Measurements from ENCODE around the gene LCP1. TPM values are rescaled to one million over a fixed set of nuclear protein-coding genes. Genes with fewer than 3 reads are reported as not detected.

Gene LCP1
- total and polyA plus RNA-seq, 9 of the 15 experiments (the other 6 are each of a cell fraction or from before 2014, with no cell fraction given) = 83.0 to 255 (median 163) TPM

- no peak overlapping the region for H3K4me2 ChIP-seq (ENCODE audit: insufficient read depth, low read length)
- whole genome bisulfite sequencing (ENCODE audit: insufficient coverage, low coverage, missing lambda C conversion rate) = 65% methylated on average over 3 of the region's 4 CpGs
- in situ Hi-C loops (cut with MboI) (no loop called here), intact Hi-C loops (cut with micrococcal nuclease) (loop anchor here (1.0 to 2.0 kb wide), 2 partner anchors 23 to 129 kb away; partner anchors contain the start of gene LCP1)
- no TSS peak for BruUV-seq (replicated peaks)
- peaks cover 0 to 5% of the 10 kb centered on the region in 2 experiments; a peak in 2 of 5 replicates for H3K4me1 ChIP-seq (replicated peaks in 1 of 2; ENCODE audit: control insufficient read depth in 2 of 2, insufficient read depth in 2 of 2, low read length in 2 of 2)
- no peak overlapping the region for H3K4me3 ChIP-seq
- DNase-seq (ENCODE audit: extremely low read depth in 1 of 4, low spot score in 3 of 4) (no peak), ATAC-seq (no peak), FAIRE-seq (no peak)
- H3K9me1 ChIP-seq (ENCODE audit: control insufficient read depth, insufficient read depth, low read length) = no peaks in the 10 kb centered on the region
- no peaks in the 10 kb centered on the region for H3K9me3 ChIP-seq (replicated peaks; ENCODE audit: control insufficient read depth, insufficient read depth, low read depth, low read length)
- peaks cover 45% of the 10 kb centered on the region for H3K79me2 ChIP-seq (ENCODE audit: control insufficient read depth, insufficient read depth, low read length)
- no peak overlapping the region for H3K9ac ChIP-seq (ENCODE audit: insufficient read depth in 1 of 2, low read depth in 2 of 2, low read length in 2 of 2)
- ChIA-PET CTCF (ENCODE audit: low intra/inter-chr PET ratio) (interaction anchor here (0.6 to 1.3 kb wide), 2 partner anchors 129 to 161 kb away, joined by 3 to 6 read pairs; no protein-coding TSS in a partner anchor), POLR2A (interaction anchor here (1.1 kb wide), 2 partner anchors 9 to 15 kb away, joined by 4 read pairs; no protein-coding TSS in a partner anchor)
- no peak for TF ChIP-seq ZNF134 (CRISPR knock-in tag; conservative IDR thresholded peaks at IDR 0.05)
- TF ChIP-seq ZNF436 (CRISPR knock-in tag; IDR thresholded peaks at IDR 0.05) = no peak
- TF ChIP-seq ARID1B (IDR thresholded peaks at IDR 0.05) = no peak
- no peak for TF ChIP-seq FUS (optimal IDR thresholded peaks at IDR 0.05; ENCODE audit: low read depth, low read length)
- no peak for TF ChIP-seq ZNF384 (IDR thresholded peaks at IDR 0.05; ENCODE audit: low read depth, low read length)
- TF ChIP-seq TAF7 (tag; IDR thresholded peaks at IDR 0.05) = no peak
- no peak for TF ChIP-seq HNRNPUL1 (IDR thresholded peaks at IDR 0.05; ENCODE audit: low read length)
- TF ChIP-seq, protein P1, sequence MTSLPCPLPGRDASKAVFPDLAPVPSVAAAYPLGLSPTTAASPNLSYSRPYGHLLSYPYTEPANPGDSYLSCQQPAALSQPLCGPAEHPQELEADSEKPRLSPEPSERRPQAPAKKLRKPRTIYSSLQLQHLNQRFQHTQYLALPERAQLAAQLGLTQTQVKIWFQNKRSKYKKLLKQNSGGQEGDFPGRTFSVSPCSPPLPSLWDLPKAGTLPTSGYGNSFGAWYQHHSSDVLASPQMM (CRISPR knock-in tag; IDR thresholded peaks at IDR 0.05) = no peak
- TF ChIP-seq CAMTA2 (CRISPR knock-in tag; conservative IDR thresholded peaks at IDR 0.05) = no peak
- TF ChIP-seq MTA3 (IDR thresholded peaks at IDR 0.05; ENCODE audit: borderline replicate concordance) = no peak
- no peak for TF ChIP-seq REST (IDR thresholded peaks at IDR 0.05; ENCODE audit: borderline replicate concordance)
- no peak for TF ChIP-seq REST (CRISPR knock-in tag; IDR thresholded peaks at IDR 0.05; ENCODE audit: low read depth)
- no peak overlapping the region for H3K27ac ChIP-seq (ENCODE audit: extremely low read depth, low read depth, low read length)
- H3K36me3 ChIP-seq (ENCODE audit: control insufficient read depth, insufficient read depth, low read length) = peaks cover 54% of the 10 kb centered on the region; the same call in 2 of the 3 replicates
- 0 out of 2 replicates have a peak, but pooled peaks cover 4% of the 10 kb centered on the region for H4K20me1 ChIP-seq (replicated peaks; ENCODE audit: control insufficient read depth, insufficient read depth, low read length)
- H3K27me3 ChIP-seq (ENCODE audit: control insufficient read depth in 2 of 2, insufficient read depth in 2 of 2, low read length in 2 of 2) = no peaks in the 10 kb centered on the region
- no peak overlapping the region for H2AFZ ChIP-seq (ENCODE audit: low read depth, low read length)
Observed at GRCh38 chr13:46160065-46160464, 21.9 kb downstream of the LCP1 start.

All from K562 (cell line).